Panc1 (cell line): Measurements from ENCODE around the gene NT5DC3. TPM values are rescaled to one million over a fixed set of nuclear protein-coding genes. Genes with fewer than 3 reads are reported as not detected.

Experiments
- ATAC-seq: fragments of 200-7000 bp; cut with Tn5 transposase; 2 replicates; pipeline ENCODE4 v1.9.1; 2020; ENCODE audit warnings: mild to moderate bottlenecking, moderate library complexity
- BruUV-seq: library from RNA; stranded (reverse); fragments of 400-500 nt; replicated peaks from 2 replicates; lab custom pipeline; 2021; lab: Mats Ljungman, UMichigan
- CTCF ChIA-PET: fragments of 300-600 bp; sonication (Branson Sonifier 250); formaldehyde crosslinking; loops from one replicate; lab custom pipeline; 2022; ENCODE audit warnings: antibody characterized with exemption; lab: Charles Lee
- POLR2A ChIA-PET: fragments of 300-600 bp; sonication (Branson Sonifier 250); formaldehyde crosslinking; loops from one replicate; lab custom pipeline; 2022; ENCODE audit warnings: antibody characterized with exemption; lab: Charles Lee
- DNase-seq: peaks from one replicate; pipeline ENCODE4 v3.0.0-alpha.2; 2010; ENCODE audit warnings: low read depth, low spot score
- H3K27ac ChIP-seq: 2 replicates; pipeline ENCODE4 v1.5.1; 2011; ENCODE audit warnings: mild to moderate bottlenecking, low read length, inconsistent platforms
- H3K27me3 ChIP-seq: fragments of 200-500 bp; sonication (Bioruptor generic); 2 replicates; pipeline ENCODE4 v1.6.0; 2014; ENCODE audit warnings: low read length, inconsistent platforms; ENCODE audit not compliant: control insufficient read depth, insufficient read depth
- H3K36me3 ChIP-seq: fragments of 200-500 bp; sonication (Bioruptor generic); 2 replicates; pipeline ENCODE4 v1.5.1; 2014; ENCODE audit warnings: inconsistent platforms, mild to moderate bottlenecking, low read length, moderate library complexity; ENCODE audit not compliant: control insufficient read depth, insufficient read depth
- H3K4me1 ChIP-seq: 2 replicates; pipeline ENCODE4 v1.5.1; 2011; ENCODE audit warnings: inconsistent platforms, mild to moderate bottlenecking, low read length, moderate library complexity; ENCODE audit not compliant: control insufficient read depth, insufficient read depth
- H3K4me3 ChIP-seq, 2 experiments: 2 replicates each; pipeline ENCODE4 v1.5.1; 2011 to 2012; ENCODE audit warnings: low read depth in 2 of 2, low read length in 2 of 2, mild to moderate bottlenecking in 2 of 2, inconsistent platforms in 1 of 2, moderate library complexity in 1 of 2
- H3K9me3 ChIP-seq: fragments of 200-500 bp; sonication (Bioruptor generic); 2 replicates; pipeline ENCODE4 v1.5.1; 2014; ENCODE audit warnings: low read depth, mild to moderate bottlenecking, inconsistent platforms, low read length, moderate library complexity; ENCODE audit not compliant: control insufficient read depth, insufficient read depth
- CTCF ChIP-seq: fragments of 450-650 bp; IDR thresholded peaks from 2 replicates; pipeline ENCODE4 v1.5.1; 2017; ENCODE audit warnings: mild to moderate bottlenecking
- POLR2AphosphoS5 ChIP-seq: IDR thresholded peaks from 2 replicates; pipeline ENCODE4 v1.6.1; 2012; ENCODE audit warnings: mild to moderate bottlenecking, low read depth, low read length, moderate library complexity
- SIN3A ChIP-seq: IDR thresholded peaks from 2 replicates; pipeline ENCODE4 v1.6.1; 2012; ENCODE audit warnings: low read depth, mild to moderate bottlenecking, low read length, moderate library complexity, borderline replicate concordance; ENCODE audit not compliant: insufficient read depth
- TCF7L2 ChIP-seq: IDR thresholded peaks from 2 replicates; pipeline ENCODE4 v1.6.1; 2011; ENCODE audit warnings: mild to moderate bottlenecking, low read depth, low read length, inconsistent platforms
- in situ Hi-C: cut with HindIII; loops from 2 replicates; pipeline ENCODE4 v1.10.0; 2016; ENCODE audit warnings: low sequenced_read_pairs, low pct_unique_long_range_greater_than_20kb
- intact Hi-C: fragments of 100-400 bp; cut with micrococcal nuclease; formaldehyde crosslinking; loops from one replicate; pipeline ENCODE4 v1.10.0; 2022; ENCODE audit not compliant: unreplicated experiment
- total RNA-seq: library from RNA; stranded (reverse); gene quantifications from one replicate; pipeline ENCODE4 v1.2.1, GENCODE V29; 2021; ENCODE audit not compliant: unreplicated experiment
- TF ChIP-seq, protein P1 (sequence below), 2 experiments: IDR thresholded peaks; 2 replicates each; pipeline ENCODE4 v1.6.1; 2011 to 2012; ENCODE audit warnings: low read depth in 2 of 2, control low read depth in 1 of 2, low read length in 1 of 2, mild to moderate bottlenecking in 1 of 2, moderate library complexity in 1 of 2; ENCODE audit not compliant: insufficient read depth in 1 of 2

Gene NT5DC3
- total RNA-seq, 1 experiment from 2014 or later, result 24.9 TPM

DNA sequence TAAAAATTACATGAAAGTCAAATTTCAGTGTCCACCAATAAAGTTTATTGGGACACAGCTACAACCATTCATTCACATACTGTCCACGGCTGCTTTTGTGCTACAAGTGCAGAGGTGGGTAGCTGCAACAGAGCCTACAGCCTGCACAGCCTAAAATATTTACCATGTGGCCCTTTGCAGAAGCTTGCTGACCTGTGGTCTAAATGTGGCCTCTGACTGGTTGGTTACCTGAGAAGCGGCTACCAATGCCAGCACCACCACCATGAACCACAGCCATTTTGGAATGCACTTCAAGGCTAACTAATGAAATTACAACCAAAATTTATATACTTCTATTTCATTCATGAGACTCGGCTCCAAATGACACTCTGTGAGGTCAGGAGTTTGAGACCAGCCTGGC lies 58.6 kb downstream of the NT5DC3 start:
- intact Hi-C loops, result no loop called here

DNA sequence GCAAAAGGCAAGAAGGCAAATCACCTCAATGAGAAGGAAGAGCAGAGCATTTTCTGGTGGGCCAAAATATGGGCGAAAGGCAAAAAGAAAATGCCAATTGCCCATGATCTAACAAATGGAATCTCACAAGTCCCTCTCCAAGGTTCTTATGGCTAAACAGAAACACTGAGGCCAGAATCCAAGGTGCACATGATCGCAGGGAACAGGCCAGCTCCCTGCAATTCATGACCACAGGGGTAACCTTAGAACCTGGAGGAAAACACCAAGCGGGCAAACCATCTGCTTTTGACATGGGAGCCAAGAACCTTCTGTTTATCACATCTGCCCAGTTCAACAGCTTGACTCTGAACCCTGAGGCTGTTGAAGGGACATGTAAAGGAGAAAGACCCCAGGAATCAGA lies 60.0 kb downstream of the NT5DC3 start:
- Histone ChIP-seq H3K27me3 (no peaks in the 10 kb centered on the region), H3K9me3 (no peaks in the 10 kb centered on the region), H3K27ac (no peak overlapping the region), H3K36me3 (peaks cover 10% of the 10 kb centered on the region), H3K4me1 (no peaks in the 10 kb centered on the region), H3K4me3 (no peak overlapping the region)
- ATAC-seq (no peak), DNase-seq (no peak)
- in situ Hi-C loops, result no loop called here
- ChIA-PET CTCF (no interaction called here), POLR2A (no interaction called here)
- intact Hi-C loops, result no loop called here
- TF ChIP-seq SIN3A, result no peak
- TF ChIP-seq, protein P1, sequence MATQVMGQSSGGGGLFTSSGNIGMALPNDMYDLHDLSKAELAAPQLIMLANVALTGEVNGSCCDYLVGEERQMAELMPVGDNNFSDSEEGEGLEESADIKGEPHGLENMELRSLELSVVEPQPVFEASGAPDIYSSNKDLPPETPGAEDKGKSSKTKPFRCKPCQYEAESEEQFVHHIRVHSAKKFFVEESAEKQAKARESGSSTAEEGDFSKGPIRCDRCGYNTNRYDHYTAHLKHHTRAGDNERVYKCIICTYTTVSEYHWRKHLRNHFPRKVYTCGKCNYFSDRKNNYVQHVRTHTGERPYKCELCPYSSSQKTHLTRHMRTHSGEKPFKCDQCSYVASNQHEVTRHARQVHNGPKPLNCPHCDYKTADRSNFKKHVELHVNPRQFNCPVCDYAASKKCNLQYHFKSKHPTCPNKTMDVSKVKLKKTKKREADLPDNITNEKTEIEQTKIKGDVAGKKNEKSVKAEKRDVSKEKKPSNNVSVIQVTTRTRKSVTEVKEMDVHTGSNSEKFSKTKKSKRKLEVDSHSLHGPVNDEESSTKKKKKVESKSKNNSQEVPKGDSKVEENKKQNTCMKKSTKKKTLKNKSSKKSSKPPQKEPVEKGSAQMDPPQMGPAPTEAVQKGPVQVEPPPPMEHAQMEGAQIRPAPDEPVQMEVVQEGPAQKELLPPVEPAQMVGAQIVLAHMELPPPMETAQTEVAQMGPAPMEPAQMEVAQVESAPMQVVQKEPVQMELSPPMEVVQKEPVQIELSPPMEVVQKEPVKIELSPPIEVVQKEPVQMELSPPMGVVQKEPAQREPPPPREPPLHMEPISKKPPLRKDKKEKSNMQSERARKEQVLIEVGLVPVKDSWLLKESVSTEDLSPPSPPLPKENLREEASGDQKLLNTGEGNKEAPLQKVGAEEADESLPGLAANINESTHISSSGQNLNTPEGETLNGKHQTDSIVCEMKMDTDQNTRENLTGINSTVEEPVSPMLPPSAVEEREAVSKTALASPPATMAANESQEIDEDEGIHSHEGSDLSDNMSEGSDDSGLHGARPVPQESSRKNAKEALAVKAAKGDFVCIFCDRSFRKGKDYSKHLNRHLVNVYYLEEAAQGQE (IDR thresholded peaks at IDR 0.05; ENCODE audit: insufficient read depth in 1 of 2, low read depth in 2 of 2, low read length in 1 of 2), result no peak
- TF ChIP-seq POLR2AphosphoS5, result no peak
- no peak for TF ChIP-seq CTCF
- TF ChIP-seq TCF7L2, result no peak
- BruUV-seq, result no TSS peak

More for the DNA sequence above, 58.6 kb downstream of the NT5DC3 start:
- DNase-seq, result no peak
- no peaks in the 10 kb centered on the region for H3K4me1 ChIP-seq
- TF ChIP-seq SIN3A (no peak), TCF7L2 (no peak), POLR2AphosphoS5 (no peak), CTCF (no peak)
- TF ChIP-seq, protein P1 (IDR thresholded peaks at IDR 0.05; ENCODE audit: insufficient read depth in 1 of 2, low read depth in 2 of 2, low read length in 1 of 2), result no peak
- no peaks in the 10 kb centered on the region for H3K27me3 ChIP-seq
- ChIA-PET POLR2A (interaction anchor here (0.6 kb wide), 2 partner anchors 264 to 1554 kb away, joined by 3 read pairs; no protein-coding TSS in a partner anchor), CTCF (no interaction called here)
- no peak for ATAC-seq
- in situ Hi-C loops, result no loop called here
- no peak overlapping the region for H3K27ac ChIP-seq
- no TSS peak for BruUV-seq
- H3K36me3 ChIP-seq, result peaks cover 8% of the 10 kb centered on the region
- H3K9me3 ChIP-seq, result no peaks in the 10 kb centered on the region
- no peak overlapping the region for H3K4me3 ChIP-seq
